ENCODE results near the gene LSM7. TPM values are rescaled to one million over a fixed set of nuclear protein-coding genes. Genes with fewer than 3 reads are reported as not detected.

The LSM7 gene
- total and polyA plus RNA-seq, 9 of the 15 experiments (the other 6 are each of a cell fraction or from before 2014, with no cell fraction given): 40.5 to 690 (median 265) TPM

DNA sequence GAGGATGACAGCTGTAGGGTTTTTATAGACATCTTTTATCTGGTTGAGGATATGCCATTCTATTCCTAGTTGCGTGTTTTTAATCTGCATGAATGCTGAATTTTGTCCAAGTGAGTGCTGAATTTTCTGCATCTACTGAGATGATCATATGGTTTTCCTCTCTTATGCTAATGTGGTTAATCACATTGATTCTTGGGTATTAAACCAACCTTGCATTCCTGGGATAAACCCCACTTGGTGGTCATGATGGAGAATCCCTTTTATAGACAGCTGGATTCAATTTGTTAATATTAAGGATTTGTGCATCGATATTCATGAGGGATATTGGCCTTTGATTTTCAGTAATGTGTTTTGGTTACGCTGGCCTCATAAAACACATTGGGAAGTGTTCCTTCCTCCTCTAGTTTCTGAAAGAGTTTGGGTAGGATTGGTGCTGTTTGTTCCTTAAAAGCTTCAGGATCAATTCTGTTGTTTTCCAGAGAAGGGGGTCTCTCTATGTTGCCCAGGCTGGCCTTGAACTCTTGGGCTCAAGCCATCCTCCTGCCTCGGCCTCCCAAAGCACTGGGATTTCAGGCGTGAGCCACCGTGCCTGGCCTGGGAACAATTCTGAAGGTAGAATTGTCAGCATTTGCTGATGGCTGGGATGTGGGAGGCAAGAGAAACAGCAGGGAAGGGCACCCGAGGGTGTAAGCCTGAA is 13.1 kb downstream of the LSM7 start:
- FAIRE-seq (peak; percentile 40), DNase-seq (ENCODE audit: extremely low read depth in 1 of 4, low spot score in 3 of 4) (peak in 1 of 4 experiments; percentile 28), ATAC-seq (no peak)
- Histone ChIP-seq H2AFZ (ENCODE audit: low read depth, low read length) (no peak overlapping the region; the same call in 1 of the 2 replicates), H3K9ac (ENCODE audit: insufficient read depth in 1 of 2, low read depth in 2 of 2, low read length in 2 of 2) (no peak overlapping the region), H3K9me3 (replicated peaks; ENCODE audit: control insufficient read depth, insufficient read depth, low read depth, low read length) (peaks cover 12% of the 10 kb centered on the region), H4K20me1 (replicated peaks; ENCODE audit: control insufficient read depth, insufficient read depth, low read length) (no peaks in the 10 kb centered on the region), H3K9me1 (ENCODE audit: control insufficient read depth, insufficient read depth, low read length) (no peaks in the 10 kb centered on the region), H3K79me2 (ENCODE audit: control insufficient read depth, insufficient read depth, low read length) (no peaks in the 10 kb centered on the region), H3K4me1 (replicated peaks in 1 of 2; ENCODE audit: control insufficient read depth in 2 of 2, insufficient read depth in 2 of 2, low read length in 2 of 2) (peaks cover 3 to 36% of the 10 kb centered on the region in 2 experiments; a peak in 3 of 5 replicates), H3K4me3 (no peak overlapping the region), H3K27ac (ENCODE audit: extremely low read depth, low read depth, low read length) (no peak overlapping the region), H3K36me3 (ENCODE audit: control insufficient read depth, insufficient read depth, low read length) (no peaks in the 10 kb centered on the region), H3K27me3 (ENCODE audit: control insufficient read depth in 2 of 2, insufficient read depth in 2 of 2, low read length in 2 of 2) (no peaks in the 10 kb centered on the region), H3K4me2 (ENCODE audit: insufficient read depth, low read length) (0 out of 2 replicates have a peak overlapping the region, but pooled peaks have one; percentile 30)
- intact Hi-C loops (cut with micrococcal nuclease): loop anchor here (2.0 to 5.0 kb wide), 2 partner anchors 38 to 158 kb away; no protein-coding TSS in a partner anchor
- 59% methylated on average over 7 of the region's 7 CpGs for WGBS (ENCODE audit: insufficient coverage, low coverage, missing lambda C conversion rate)
- ChIA-PET CTCF (ENCODE audit: low intra/inter-chr PET ratio) (no interaction called here), POLR2A (interaction anchor here (0.6 to 4.2 kb wide), 3 partner anchors 12 to 1784 kb away, joined by 3 to 13 read pairs (median 5); partner anchors contain the start of genes CDC34, LSM7 and SPPL2B)
- BruUV-seq (replicated peaks): no TSS peak
- in situ Hi-C loops (cut with MboI): loop anchor here (5.0 to 10.0 kb wide), 2 partner anchors 80 to 158 kb away; partner anchors contain the start of genes PLEKHJ1 and SF3A2
- peak in 1 of 2 experiments; percentile 51; a peak in 2 of 4 replicates for TF ChIP-seq TRIM24 (IDR thresholded peaks at IDR 0.05)
- no peak for TF ChIP-seq ZNF146 (CRISPR knock-in tag; IDR thresholded peaks at IDR 0.05; ENCODE audit: unreplicated experiment)
- TF ChIP-seq ZNF445 (CRISPR knock-in tag; IDR thresholded peaks at IDR 0.05; ENCODE audit: low read depth): peak; percentile 63; the same call in 1 of the 2 replicates
- TF ChIP-seq, protein P1, sequence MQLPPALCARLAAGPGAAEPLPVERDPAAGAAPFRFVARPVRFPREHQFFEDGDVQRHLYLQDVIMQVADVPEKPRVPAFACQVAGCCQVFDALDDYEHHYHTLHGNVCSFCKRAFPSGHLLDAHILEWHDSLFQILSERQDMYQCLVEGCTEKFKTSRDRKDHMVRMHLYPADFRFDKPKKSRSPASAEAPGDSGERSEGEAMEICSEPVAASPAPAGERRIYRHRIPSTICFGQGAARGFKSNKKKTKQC (CRISPR knock-in tag; IDR thresholded peaks at IDR 0.05): no peak
- TF ChIP-seq, protein P2, sequence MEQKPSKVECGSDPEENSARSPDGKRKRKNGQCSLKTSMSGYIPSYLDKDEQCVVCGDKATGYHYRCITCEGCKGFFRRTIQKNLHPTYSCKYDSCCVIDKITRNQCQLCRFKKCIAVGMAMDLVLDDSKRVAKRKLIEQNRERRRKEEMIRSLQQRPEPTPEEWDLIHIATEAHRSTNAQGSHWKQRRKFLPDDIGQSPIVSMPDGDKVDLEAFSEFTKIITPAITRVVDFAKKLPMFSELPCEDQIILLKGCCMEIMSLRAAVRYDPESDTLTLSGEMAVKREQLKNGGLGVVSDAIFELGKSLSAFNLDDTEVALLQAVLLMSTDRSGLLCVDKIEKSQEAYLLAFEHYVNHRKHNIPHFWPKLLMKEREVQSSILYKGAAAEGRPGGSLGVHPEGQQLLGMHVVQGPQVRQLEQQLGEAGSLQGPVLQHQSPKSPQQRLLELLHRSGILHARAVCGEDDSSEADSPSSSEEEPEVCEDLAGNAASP (IDR thresholded peaks at IDR 0.05): no peak
- TF ChIP-seq, protein P3, sequence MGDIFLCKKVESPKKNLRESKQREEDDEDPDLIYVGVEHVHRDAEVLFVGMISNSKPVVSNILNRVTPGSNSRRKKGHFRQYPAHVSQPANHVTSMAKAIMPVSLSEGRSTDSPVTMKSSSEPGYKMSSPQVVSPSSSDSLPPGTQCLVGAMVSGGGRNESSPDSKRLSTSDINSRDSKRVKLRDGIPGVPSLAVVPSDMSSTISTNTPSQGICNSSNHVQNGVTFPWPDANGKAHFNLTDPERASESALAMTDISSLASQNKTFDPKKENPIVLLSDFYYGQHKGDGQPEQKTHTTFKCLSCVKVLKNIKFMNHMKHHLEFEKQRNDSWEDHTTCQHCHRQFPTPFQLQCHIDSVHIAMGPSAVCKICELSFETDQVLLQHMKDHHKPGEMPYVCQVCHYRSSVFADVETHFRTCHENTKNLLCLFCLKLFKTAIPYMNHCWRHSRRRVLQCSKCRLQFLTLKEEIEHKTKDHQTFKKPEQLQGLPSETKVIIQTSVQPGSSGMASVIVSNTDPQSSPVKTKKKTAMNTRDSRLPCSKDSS (IDR thresholded peaks at IDR 0.05; ENCODE audit: low read depth, partially characterized antibody): peak; percentile 74
- no peak for TF ChIP-seq HSF4 (CRISPR knock-in tag; IDR thresholded peaks at IDR 0.05; ENCODE audit: borderline replicate concordance)
- no peak for TF ChIP-seq RBM22 (IDR thresholded peaks at IDR 0.05; ENCODE audit: low read depth, low read length, poor library complexity, severe bottlenecking)
- no peak for TF ChIP-seq PYGO2 (tag; IDR thresholded peaks at IDR 0.05)
- no peak for TF ChIP-seq RFX5 (IDR thresholded peaks at IDR 0.05; ENCODE audit: low read depth, low read length)
- no peak for TF ChIP-seq ZNF274 (IDR thresholded peaks at IDR 0.05; ENCODE audit: borderline replicate concordance, low read depth, low read length)
- TF ChIP-seq CBX1 (IDR thresholded peaks at IDR 0.05; ENCODE audit: low read depth): 0 out of 2 replicates have a peak, but pooled peaks have one; percentile 25
- TF ChIP-seq TRIM28 (IDR thresholded peaks at IDR 0.05): peak; percentile 95
- no peak for TF ChIP-seq TAF9B (IDR thresholded peaks at IDR 0.05; ENCODE audit: partially characterized antibody)
- TF ChIP-seq CAMTA2 (CRISPR knock-in tag; conservative IDR thresholded peaks at IDR 0.05): no peak
- TF ChIP-seq ZNF324 (CRISPR knock-in tag; IDR thresholded peaks at IDR 0.05): peak; percentile 100
- no peak for TF ChIP-seq E2F3 (CRISPR knock-in tag; IDR thresholded peaks at IDR 0.05)
- TF ChIP-seq ZNF174 (CRISPR knock-in tag; IDR thresholded peaks at IDR 0.05): no peak

Measured in K562 (cell line).